ENCODE data around the gene H2BW1.
"Not testable (repeated sequence)": the region's sequence is repeated elsewhere in the genome, so short reads cannot be mapped to it uniquely, and the experiment has no call there.

The H2BW1 gene, protein sequence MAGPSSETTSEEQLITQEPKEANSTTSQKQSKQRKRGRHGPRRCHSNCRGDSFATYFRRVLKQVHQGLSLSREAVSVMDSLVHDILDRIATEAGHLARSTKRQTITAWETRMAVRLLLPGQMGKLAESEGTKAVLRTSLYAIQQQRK

DNA sequence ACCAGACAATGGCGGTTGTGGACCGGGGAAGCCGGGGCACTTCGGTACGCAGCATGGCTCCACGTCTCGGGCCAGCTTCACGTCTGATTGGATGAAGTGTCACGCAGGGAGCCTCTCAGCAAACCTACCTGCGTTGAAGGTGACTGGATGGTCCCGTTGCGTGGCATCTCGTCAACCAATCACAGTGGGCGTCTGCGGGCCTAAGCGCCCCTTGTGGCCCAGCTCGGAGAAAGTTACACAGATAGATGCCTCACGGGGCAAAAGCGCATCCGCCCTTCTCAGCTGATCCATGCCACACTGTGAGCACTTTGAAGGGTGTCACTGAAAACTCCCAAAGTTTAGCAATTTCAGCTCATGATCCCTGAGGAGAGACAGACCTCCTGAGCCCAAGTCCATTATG, at the start of gene H2BW1:
H2BW1 (minus strand) TSS at position 103 of the 400 bp plus-strand sequence. CDS start 132 bp downstream, outside the sequence.
- TF ChIP-seq, protein P1, sequence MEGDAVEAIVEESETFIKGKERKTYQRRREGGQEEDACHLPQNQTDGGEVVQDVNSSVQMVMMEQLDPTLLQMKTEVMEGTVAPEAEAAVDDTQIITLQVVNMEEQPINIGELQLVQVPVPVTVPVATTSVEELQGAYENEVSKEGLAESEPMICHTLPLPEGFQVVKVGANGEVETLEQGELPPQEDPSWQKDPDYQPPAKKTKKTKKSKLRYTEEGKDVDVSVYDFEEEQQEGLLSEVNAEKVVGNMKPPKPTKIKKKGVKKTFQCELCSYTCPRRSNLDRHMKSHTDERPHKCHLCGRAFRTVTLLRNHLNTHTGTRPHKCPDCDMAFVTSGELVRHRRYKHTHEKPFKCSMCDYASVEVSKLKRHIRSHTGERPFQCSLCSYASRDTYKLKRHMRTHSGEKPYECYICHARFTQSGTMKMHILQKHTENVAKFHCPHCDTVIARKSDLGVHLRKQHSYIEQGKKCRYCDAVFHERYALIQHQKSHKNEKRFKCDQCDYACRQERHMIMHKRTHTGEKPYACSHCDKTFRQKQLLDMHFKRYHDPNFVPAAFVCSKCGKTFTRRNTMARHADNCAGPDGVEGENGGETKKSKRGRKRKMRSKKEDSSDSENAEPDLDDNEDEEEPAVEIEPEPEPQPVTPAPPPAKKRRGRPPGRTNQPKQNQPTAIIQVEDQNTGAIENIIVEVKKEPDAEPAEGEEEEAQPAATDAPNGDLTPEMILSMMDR (IDR thresholded peaks at IDR 0.05; ENCODE audit: low read depth, low read length, missing control alignments): no peak
- no peak for DNase-seq (ENCODE audit: low read depth)
- H3K4me3 ChIP-seq (ENCODE audit: low read depth, low read length): no peak within 1 kb of the TSS
- in situ Hi-C loops (cut with HindIII; ENCODE audit: low sequenced_read_pairs): no loop called here

DNA sequence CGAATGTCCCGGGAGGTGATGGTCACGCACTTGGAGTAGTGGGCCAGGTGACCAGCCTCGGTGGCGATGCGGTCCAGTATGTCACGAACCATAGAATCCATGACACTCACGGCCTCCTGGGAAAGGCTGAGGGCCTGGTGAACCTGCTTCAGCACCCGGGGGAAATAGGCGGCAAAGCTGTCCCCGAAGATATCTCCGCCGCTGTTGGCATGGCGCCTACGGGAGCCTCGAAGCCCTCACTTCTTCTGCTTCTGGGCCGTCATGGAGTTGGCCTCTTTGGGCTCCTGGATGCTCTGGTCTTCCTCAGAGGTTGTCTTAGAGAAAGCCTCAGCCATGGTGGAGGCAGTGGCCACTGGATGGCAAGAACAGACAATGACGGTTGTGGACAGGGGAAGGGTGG, 49.1 kb upstream of the H2BW1 start:
- DNase-seq (ENCODE audit: low read depth); H3K4me3 ChIP-seq (ENCODE audit: low read depth, low read length); in situ Hi-C loops (cut with HindIII; ENCODE audit: low sequenced_read_pairs): not testable (repeated sequence)

DNA sequence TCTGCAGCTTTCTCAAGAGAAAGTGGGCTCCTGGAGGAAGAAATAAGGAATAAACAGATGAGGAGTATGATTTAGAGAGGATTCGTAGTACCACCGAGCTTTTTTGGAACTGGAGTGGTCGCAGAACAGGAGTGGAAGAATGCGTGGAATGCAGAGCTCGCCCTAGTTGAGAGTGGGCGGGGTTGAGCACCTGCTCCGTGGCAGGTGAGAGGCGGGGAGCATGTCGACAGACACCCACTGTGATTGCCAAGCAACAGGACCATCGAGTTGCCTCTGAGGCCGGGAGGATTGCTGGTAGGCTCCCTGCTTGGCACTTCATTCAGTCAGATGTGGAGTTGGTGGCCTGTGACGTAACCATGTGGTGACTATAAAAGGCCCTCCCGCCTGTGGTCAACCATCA, 41.4 kb upstream of the H2BW1 start:
- H3K4me3 ChIP-seq (ENCODE audit: low read depth, low read length); DNase-seq (ENCODE audit: low read depth); in situ Hi-C loops (cut with HindIII; ENCODE audit: low sequenced_read_pairs): not testable (repeated sequence)

DNA sequence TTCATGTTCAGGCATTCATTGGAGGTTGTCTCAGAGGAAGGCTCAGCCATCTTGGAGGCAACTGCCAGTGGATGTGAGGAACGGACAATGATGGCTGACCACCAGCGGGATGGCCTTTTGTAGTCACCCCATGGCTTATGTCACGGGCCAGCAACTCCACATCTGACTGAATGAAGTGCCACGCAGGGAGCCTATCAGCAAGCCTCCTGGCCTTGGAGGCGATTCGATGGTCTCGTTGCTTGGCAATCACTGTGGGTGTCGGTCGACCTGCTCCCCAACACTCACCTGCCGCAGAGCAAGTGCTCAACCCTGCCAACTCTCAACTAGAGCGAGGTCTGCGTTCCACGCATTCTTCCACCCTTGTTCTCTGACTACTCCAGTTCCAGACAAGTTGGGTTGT, 33.7 kb upstream of the H2BW1 start:
- H3K4me3 ChIP-seq (ENCODE audit: low read depth, low read length): no peak overlapping the region
- DNase-seq (ENCODE audit: low read depth): no peak
- in situ Hi-C loops (cut with HindIII; ENCODE audit: low sequenced_read_pairs): no loop called here

DNA sequence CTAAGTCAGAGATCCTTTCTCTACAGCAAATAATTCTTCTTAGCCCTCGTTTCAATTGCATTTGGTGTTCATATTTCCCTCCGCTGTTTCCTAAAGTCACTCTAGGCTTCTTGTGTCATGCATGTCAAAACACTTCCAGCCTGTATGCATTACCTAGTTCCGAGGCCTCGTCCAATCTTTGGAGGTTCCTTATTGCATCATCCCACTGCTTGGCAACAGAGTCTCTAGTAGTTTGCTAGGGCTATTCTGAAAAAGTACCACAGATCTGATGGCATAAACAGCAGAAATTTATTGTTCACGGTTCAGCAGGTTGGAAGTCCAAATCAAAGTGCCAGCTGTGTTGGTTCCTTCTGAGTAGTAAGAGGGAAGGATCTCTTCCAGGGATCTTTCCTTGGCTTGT, 32.1 kb upstream of the H2BW1 start:
- in situ Hi-C loops (cut with HindIII; ENCODE audit: low sequenced_read_pairs): no loop called here
- H3K4me3 ChIP-seq (ENCODE audit: low read depth, low read length): no peak overlapping the region
- no peak for DNase-seq (ENCODE audit: low read depth)
- TF ChIP-seq, protein P1 (IDR thresholded peaks at IDR 0.05; ENCODE audit: low read depth, low read length, missing control alignments): no peak

More for the DNA sequence above, 33.7 kb upstream of the H2BW1 start:
- TF ChIP-seq, protein P1 (IDR thresholded peaks at IDR 0.05; ENCODE audit: low read depth, low read length, missing control alignments): no peak

DNA sequence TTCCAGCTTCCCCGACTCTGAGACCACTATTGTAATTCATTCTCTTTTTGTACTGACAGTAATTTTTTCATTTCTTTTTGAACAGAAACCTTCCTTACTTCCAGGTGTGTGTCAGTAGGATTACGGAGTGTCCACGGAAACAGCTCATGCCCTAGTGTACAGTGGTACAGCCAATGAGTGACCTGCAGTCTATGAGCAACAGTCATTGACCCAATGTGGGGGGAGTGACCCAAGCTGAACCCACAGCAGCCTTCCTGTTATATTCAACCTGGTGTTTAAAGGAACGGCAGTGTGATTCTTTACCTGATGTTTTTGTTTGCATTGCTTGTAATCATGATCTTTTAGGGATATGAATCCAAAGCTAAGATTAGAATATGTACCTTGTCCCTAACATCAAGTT, 27.5 kb upstream of the H2BW1 start:
- no peak for DNase-seq (ENCODE audit: low read depth)
- TF ChIP-seq, protein P1 (IDR thresholded peaks at IDR 0.05; ENCODE audit: low read depth, low read length, missing control alignments): no peak
- in situ Hi-C loops (cut with HindIII; ENCODE audit: low sequenced_read_pairs): no loop called here
- no peak overlapping the region for H3K4me3 ChIP-seq (ENCODE audit: low read depth, low read length)

DNA sequence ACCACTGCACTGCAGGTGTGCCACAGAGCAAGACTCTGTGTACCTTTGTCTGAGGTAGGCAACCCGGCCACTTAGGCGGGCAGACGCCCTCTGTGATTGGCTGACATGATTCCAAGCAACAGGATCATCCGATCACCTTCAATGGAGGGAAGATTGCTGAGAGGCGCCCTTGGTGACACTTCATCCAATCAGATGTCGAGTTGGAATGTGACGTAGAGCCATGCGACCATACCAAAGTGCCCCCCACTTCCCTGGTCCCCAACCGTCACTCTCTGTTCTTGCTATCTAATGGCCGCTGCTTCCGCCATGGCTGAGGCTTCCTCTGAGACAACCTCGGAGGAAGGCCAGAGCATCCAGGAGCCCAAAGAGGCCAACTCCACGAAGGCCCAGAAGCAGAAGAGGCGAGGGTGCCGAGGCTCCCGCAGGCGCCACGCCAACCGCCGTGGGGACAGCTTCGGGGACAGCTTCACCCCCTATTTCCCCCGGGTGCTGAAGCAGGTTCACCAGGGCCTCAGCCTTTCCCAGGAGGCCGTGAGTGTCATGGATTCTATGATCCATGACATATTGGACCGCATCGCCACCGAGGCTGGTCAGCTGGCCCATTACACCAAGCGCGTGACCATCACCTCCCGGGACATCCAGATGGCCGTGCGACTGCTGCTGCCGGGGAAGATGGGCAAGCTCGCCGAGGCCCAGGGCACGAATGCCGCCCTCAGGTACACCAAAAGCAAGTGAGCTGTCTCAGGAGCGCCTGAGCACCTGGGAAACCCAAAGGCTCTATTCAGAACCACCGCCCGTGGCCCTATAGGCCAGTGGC, 26.4 kb upstream of the H2BW1 start, which contains the start of gene H2BW2:
H2BW2 (plus strand) TSS at position 268 of the 817 bp plus-strand sequence; CDS start at position 307, 39 bp downstream.
- DNase-seq (ENCODE audit: low read depth): no peak
- in situ Hi-C loops (cut with HindIII; ENCODE audit: low sequenced_read_pairs): no loop called here
- no peak within 1 kb of the TSS for H3K4me3 ChIP-seq (ENCODE audit: low read depth, low read length)
- TF ChIP-seq, protein P1 (IDR thresholded peaks at IDR 0.05; ENCODE audit: low read depth, low read length, missing control alignments): no peak
